CD4-positive, alpha-beta T cell treated with Interleukin-12 subunit alpha and Interleukin-12 subunit beta, for 1 hour (primary cell): ENCODE results near the gene TGM1.

Source experiments
- DNase-seq: peaks from one replicate; pipeline ENCODE4 v3.0.0-alpha.2; 2020

Gene TGM1

GRCh38 chr14:24262821-24263733 is at the start of gene TGM1:
TGM1 (minus strand) TSS chr14:24263177; CDS start chr14:24262352, 825 bp downstream.
- DNase-seq, result no peak

DNA sequence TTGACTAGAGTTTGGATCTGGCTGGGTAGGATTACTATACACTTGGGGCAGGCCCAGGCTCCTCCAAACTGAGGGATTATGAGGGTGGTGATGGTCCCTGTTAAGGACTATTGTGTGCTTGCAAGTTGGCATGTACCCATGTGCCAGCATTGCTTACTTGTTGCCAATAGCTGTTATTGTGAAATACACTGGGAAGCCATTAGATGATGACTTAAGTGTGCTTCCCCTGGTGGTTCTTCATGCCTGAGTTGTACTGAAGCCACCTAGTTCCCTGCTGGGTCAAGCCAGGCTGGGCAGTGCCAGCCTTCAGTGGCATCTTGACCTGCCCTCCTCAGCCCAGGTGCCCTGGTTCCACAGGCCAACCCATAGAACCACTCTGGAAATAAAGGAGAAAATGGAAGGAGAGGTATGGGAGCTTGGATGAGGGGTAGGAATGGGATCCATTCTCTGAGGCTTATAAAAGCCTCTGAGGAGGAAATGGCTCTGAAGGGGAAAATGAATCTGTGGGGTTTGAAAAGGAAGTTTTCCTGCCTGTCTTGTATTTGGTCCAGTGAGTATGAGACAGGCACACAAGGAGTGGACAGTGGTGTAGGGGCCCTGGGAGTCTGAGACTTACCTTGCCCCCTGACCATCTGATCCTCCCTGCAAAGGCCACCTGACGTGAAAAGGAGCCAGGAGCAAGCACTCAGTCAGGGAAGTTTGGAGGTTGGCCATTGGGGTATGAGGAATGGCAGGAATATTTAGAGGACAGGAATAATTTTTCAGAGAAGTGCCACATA is 49.0 kb upstream of the TGM1 start:
- peak; percentile 29 for DNase-seq

DNA sequence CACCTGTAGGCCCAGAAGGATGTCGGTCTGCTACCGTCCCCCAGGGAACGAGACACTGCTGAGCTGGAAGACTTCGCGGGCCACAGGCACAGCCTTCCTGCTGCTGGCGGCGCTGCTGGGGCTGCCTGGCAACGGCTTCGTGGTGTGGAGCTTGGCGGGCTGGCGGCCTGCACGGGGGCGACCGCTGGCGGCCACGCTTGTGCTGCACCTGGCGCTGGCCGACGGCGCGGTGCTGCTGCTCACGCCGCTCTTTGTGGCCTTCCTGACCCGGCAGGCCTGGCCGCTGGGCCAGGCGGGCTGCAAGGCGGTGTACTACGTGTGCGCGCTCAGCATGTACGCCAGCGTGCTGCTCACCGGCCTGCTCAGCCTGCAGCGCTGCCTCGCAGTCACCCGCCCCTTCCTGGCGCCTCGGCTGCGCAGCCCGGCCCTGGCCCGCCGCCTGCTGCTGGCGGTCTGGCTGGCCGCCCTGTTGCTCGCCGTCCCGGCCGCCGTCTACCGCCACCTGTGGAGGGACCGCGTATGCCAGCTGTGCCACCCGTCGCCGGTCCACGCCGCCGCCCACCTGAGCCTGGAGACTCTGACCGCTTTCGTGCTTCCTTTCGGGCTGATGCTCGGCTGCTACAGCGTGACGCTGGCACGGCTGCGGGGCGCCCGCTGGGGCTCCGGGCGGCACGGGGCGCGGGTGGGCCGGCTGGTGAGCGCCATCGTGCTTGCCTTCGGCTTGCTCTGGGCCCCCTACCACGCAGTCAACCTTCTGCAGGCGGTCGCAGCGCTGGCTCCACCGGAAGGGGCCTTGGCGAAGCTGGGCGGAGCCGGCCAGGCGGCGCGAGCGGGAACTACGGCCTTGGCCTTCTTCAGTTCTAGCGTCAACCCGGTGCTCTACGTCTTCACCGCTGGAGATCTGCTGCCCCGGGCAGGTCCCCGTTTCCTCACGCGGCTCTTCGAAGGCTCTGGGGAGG is 47.9 kb upstream of the TGM1 start, which contains the start of gene LTB4R:
TSS of gene LTB4R (plus strand) at position 857 of the 959 bp plus-strand sequence. CDS start 4,150 bp downstream, outside the sequence.
- peak; percentile 77 for DNase-seq

DNA sequence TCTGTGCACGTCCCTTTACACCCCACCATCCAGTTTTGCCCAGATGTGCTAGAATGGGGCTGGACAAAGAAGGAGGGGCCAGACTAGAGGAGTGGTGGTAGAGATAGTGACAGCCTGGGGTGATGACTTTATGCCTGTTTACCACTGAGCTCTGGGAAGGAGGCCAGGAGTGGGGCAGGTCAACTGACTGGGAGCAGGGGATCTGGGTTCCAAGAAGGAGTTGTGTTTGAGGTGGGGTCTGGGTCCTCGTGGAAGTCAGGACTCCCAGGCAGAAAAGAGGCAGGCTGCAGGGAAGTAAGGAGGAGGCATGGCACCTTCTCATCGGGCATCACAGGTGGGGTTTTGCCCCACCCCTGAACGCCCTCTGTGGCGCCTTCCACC is 47.3 kb upstream of the TGM1 start:
- no peak for DNase-seq

GRCh38 chr14:24309538-24310264 is 46.7 kb upstream of the TGM1 start, which contains the start of gene LTB4R2:
LTB4R2 (plus strand) TSS chr14:24310140; CDS start chr14:24310665, 525 bp downstream.
- no peak for DNase-seq

GRCh38 chr14:24308342-24309124 is 45.6 kb upstream of the TGM1 start:
- no peak for DNase-seq

DNA sequence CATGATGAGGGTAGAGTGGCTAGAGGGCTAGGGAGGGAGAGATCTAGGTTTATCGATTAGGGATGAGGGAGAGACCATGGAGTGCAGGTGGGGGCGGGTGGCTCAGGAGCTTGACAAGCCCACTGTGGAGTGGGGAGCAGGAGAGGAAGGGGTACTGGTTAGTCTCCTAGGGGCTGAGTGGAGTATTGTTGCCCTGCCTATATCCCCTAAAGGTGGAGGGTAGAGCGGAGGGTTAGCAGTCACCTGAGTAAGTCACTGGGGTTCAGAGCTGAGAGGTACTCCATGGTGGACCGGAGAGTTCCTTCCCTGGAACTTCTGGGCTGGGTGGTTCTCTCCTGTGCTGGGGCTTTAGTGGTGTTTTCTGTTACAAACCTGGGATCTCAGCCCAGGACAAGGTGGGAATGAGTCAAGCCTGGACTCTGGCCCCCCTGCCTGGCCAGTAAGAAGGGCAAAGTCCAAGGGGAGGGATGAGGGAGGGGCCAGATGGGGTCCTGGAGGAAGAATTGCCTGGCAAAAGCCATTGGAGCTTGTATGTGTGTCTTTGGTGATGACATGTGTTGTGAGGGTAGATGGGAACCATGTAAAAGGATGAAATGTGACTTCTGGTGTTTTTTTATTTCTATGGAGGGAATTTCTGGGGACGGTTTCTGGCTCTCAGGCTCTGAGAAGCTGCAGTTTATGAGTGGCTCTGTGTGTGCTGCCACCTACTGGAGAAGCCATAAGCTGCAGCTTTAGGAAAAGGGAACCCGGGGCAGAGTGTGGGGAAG is 44.8 kb upstream of the TGM1 start, which contains the start of gene CIDEB:
TSS of gene CIDEB (minus strand) at position 403 of the 767 bp plus-strand sequence. CDS start at position 284, 119 bp downstream.
- DNase-seq, result peak; percentile 74

GRCh38 chr14:24307156-24307574 is 44.2 kb upstream of the TGM1 start:
- no peak for DNase-seq

DNA sequence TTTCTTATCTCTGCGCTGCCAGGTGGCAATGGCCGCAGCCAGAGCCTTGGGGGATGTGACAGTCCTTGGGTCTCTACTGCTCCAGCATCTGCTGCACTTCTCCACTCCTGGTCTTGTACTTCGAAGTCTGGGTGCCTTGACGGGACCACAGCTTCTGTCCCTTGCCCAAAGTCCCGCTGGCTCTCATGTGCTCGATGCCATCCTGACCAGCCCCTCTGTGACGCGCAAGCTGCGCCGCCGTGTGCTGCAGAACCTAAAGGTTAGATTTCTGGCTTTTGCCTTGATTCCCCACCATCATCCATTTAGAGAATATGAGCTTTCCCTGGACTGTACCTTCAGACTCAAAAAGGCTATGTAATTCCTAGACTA is 41.0 kb upstream of the TGM1 start:
- DNase-seq, result no peak

- DNase-seq, result no peak
Measured at GRCh38 chr14:24300326-24300980, 37.5 kb upstream of the TGM1 start.

GRCh38 chr14:24299255-24300191 is 36.5 kb upstream of the TGM1 start, which contains the start of the genes DHRS1 and NOP9:
DHRS1 (minus strand) TSS chr14:24299780; CDS start chr14:24299106, 674 bp downstream.
NOP9 (plus strand) TSS chr14:24299850; CDS start chr14:24299955, 105 bp downstream.
- DNase-seq, result peak; percentile 92

DNA sequence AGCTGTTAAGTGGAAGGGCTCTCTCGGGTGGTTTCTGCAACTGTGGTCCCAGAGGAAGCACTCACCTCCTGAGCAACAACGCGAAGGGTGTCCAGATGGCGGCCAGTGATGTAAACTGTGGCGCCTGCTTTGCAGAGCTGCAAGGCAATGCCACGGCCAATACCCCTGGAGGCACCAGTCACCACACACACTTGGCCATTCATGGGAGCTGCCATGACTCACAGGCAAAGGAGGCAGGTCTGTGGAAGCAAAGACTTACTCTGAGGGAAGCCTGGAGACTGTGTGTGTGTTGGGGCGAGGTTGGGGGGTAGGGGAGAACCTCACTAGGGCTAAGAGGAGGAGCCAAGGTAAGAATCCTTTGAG is 35.9 kb upstream of the TGM1 start:
- peak; percentile 18 for DNase-seq

DNA sequence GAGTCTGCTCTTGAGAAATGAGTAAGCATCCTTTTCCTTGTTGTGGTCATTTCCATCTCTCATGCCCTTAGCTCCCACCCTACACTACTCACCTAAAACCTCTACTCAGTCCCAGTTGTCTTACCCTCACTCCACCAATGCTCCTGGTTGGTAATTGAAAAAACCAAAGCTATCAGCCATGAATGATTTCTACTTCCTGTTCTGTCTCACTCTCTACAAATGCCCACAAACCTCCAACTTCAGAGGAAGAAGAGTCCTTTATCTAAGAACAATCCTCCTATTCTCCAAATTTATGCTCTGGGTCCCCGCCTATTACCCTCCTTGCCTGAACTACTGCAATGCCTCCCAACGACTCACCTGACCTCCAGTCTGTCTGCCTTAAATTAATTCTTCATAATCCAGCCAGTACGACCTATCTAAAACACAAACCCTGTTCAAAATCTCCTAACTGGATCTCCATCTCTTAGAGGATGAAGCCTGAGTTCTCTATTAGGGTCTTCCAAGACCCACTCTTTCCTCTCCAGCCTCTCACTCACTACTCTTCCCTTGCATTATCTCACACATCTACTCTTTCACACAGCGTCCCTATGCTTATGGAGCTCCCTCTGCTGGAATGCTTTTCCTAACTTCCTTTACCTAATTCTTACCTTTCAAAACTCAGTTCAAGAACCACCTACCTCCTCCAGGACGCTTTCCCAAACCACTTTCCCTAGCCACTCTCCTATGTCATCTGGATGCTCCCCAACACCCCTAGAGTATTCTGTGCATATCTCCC is 34.4 kb upstream of the TGM1 start:
- DNase-seq, result peak; percentile 22

DNA sequence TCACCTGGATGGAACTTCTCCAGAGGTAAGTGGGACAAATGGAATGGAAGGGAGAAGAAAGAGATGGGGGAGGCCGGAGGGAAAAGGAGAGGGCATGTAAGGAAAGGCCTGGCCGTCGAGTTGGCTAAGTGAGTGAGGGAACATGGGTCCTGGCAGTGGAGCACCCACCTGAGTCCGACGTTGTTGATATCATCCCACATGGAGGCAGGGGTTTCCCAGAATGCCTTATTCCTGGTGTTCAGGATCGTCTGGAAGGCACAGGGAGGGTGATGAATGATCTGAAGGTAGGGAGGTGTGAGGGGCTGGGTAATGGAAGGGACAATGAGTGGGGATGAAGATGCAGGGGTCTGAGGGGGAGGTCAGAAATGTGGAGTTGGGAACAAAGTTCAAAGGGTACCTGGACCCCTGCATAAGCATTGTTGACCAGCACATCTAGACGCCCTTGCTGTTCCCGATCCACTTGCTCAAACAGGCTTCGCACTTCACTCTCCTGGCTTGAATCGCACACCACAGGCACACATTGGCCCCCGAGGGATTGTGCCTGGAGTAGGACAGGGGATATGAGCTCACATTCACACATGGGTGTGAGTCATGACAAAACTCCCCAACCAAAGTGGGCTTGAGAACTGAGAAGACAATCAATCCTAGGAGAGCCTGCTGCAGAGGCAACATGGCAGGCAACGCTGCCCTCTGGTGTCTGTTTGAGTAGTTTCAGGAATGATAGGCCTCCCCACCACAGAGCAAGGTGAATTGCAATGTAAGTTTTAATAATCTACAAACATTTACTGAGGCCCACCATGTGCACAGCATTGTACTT is 33.6 kb upstream of the TGM1 start:
- DNase-seq, result peak; percentile 82

DNA sequence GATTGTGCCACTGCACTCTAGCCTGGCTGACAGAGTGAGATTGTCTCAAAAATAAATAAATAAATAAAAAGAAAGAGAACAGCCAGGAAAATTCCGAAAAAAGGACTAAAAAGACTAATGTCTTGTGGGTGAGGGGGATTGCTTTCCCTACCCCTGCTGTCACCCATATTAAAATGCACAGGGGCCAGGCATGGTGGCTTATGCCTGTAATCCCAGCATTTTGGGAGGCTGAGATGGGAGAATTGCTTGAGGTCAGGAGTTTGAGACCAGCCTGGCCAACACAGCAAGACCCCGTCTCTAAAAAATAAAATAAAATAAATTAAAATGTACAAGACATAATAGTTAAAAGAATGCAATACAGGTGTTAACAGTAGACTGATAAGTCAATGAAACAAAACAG is 30.5 kb upstream of the TGM1 start:
- no peak for DNase-seq

DNA sequence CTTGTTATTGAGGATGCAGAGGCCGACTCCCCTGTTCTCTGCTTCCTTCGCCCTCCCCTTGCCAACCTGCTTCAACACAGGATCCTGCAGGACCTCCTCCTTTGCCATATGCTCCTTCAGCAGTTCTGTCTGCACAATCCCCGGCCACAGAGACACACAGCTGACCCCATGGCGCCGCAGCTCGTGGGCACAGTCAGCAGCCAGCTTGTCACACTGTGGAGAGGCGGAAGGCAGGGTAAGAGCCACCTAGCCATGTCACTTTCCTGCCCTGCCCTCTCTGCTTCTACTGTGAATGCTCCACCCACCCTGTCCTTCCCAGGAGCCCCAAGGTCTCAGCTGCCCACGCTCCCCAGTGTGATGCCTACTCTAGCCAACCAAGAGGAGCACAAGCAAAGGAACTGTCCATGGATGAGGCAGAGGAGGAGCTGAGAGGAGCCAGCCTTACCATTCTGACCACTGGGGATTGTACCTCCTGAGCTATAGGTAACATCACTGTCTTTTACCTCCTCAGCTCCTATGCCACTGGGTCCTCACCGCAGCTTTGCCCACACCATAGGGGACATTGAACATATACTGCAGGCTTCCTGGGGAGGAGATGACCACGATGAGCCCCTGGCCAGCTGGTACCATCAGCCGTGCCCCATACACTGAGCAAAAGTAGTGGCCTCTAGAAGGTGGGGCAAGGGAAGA is 29.3 kb upstream of the TGM1 start:
- DNase-seq, result no peak
